GM21447 (cell line): Measurements from ENCODE around the gene UBE2L6.
A peak's percentile ranks its signal among the peaks of the same experiment; 100 is the strongest.
"Not testable (repeated sequence)": the region's sequence is repeated elsewhere in the genome, so short reads cannot be mapped to it uniquely, and the experiment has no call there.

Experiments used
- ATAC-seq: cut with Tn5 transposase; IDR thresholded peaks from one replicate; pipeline ENCODE4 v1.9.1; 2021; ENCODE audit not compliant: unreplicated experiment

Gene UBE2L6

DNA sequence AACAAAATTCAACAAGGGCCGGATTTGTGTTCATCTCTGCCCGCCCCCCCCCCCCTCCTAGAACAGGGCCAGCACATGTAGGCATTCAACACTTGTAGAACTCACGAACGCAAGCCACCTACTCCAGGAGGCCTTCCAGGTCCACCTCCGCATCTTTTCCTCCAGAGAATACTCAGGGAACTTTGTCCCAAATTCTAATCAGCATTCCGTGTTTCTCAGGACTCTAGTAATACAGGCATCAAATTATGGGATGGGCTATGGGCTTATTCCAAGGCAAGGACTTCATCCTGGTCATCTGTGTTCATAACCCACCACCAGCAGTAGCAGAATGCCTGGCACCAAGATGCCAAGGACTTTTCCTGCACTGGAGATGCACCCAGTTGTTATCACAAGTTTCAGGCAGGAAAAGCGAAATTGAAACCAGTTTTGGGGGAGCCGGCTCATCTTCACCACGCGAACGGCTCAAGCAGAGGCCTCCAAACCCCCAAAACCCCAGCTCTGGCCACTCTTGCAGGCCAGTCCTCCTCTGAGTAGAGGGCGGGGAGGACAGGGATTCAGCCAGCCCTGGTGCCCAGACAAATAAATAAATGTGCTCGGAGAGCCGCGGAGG is 462 bp downstream of the UBE2L6 start:
- peak; percentile 10 for ATAC-seq

DNA sequence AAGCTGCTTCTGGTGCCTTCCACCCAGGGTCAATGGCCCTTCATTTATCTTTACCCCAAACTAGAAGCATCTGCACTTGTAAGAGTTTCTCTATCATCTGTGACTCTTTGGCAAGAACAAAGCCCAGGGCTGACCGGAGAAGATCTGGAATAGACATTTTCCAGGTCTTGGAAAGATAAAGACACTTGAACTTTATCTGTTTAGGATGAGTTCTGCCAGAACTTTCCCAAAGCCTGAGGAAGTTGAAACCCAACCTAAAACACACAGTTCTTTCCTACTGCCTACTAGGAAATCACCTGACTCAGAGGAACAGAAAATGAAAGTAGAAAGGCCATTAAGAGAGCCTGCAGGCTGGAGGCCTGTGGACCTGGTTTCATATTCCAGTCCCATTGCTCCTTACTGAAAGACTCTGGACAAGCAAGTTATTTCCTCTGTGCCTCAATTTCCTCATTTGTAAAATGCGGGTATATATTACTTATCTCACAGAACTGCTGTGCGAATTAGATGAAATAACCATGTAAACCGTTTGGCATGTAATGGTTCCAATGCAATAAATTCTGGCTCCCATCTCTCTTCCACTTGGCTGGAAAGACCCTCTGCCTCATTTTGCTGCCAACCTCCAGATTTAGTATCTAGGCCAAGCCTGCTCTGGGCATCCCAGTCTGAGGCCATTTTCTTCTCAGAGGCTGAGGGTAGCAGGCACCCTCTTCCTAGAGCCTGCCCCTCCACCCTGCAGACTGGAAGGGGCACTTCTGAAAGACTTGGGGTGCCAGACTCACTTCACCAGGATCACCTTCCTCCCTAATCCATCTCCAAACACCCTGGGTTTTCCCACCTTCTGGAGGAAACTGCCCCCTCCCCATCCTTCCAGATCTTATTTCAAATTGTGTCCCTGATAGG is 1.2 kb downstream of the UBE2L6 start:
- ATAC-seq = peak; percentile 65

DNA sequence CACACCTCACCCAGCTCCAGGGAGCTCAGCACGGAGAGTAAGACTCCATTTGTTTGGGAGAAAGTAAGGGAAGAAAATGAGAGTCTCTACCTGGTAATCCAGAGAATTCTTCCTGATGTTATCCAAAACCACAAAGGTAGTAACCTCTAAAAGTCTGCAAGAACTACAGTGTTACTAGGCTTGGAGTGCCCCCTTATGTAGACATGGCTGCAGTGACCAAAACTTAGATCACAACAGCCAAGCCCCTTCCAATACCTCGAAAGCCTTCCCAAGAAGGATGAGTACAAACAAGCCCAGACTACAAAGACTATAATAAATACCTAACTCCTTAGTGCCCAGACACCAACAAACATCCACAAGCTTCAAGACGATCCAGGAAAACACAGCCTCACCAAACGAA is 4.9 kb downstream of the UBE2L6 start:
- ATAC-seq = no peak

DNA sequence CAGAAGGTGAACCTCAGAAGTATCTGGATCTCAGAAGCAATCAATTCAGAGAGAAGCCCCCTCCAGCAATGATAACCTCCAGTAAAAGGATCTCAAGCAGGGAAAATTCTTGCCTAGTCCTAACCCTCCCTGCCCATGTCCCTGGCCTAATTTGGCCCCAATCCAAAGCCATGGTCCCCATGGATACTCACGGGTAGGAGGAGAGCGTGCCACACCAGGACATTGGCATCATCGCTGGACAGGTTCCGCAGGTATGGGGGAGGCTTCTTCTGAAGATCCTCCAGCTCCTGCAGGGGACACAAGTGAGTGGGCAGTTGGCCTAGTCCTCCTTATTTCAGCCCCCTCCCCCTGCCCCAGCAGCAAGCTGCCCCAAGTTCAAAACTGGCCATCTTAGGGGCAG is 7.3 kb downstream of the UBE2L6 start:
- no peak for ATAC-seq

DNA sequence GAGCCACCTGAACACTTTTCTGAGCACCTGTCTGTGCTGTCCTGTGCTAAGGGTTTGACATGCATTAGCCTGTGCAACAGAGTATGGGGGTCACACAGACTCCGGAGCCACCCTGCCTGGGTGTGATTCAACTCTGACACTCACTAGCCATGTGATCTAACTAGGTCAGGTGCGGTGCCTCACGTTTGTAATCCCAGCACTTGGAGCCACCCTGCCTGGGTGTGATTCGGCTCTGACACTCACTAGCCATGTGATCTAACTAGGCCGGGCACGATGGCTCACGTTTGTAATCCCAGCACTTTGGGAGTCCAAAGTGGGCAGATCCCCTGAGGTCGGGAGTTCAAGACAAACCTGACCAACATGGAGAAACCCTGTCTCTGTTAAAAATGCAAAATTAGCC is 11.4 kb downstream of the UBE2L6 start:
- no peak for ATAC-seq

DNA sequence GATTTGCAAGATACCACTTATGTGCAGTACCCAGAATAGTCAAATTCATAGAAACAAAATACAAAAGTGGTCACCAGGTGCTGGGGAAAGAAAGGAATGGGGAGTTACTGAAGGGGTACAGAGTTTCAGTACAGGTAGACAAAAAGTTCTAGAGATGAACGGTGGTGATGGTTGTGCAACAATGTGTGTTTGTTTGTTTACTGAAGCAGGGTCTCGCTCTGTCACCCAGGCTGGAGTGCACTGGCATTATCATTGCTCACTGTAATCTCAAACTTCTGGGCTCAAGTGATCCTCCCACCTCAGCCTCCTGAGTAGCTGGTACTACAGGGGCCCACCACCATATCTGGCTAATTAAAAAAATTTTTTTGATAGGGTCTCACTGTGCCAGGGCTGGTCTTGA is 12.1 kb downstream of the UBE2L6 start:
- ATAC-seq = no peak

DNA sequence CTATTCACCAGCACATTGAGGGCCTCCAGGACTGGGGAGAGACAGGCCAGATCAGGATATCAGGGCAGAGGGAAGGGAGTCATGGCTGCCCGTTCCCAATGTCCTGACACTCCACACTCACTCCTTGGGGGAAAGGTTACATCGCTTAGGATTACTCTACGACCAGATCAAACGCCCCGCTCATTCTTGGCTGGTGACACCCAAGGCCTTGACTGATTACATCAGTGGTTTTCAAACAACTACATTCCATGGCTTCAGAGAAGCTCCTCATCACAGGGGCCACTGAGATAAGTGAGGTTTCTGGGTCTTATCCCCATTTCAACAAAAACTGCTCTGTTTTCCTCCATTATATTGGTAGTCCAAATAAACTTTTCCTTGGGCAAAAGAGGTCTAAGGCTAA is 15.0 kb downstream of the UBE2L6 start:
- no peak for ATAC-seq

DNA sequence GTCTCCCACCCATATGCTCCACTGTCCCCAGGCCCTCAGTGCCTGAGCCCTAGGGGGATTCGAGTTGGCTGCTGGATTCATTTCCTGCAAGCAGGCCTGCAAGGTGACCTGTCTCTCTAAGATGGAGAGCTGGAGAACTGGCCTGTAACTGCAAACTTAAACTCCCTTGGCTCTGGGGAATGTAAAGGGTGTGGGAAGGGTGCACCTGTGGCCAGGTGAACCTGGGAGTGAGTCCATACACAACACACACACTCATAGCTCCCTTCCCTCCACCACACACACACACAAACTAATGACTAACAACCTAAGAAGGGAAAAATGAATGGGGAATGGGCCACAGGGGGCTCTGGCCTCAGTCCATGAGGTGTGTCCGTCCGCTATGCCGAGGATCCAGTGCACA is 15.5 kb downstream of the UBE2L6 start:
- ATAC-seq = no peak

DNA sequence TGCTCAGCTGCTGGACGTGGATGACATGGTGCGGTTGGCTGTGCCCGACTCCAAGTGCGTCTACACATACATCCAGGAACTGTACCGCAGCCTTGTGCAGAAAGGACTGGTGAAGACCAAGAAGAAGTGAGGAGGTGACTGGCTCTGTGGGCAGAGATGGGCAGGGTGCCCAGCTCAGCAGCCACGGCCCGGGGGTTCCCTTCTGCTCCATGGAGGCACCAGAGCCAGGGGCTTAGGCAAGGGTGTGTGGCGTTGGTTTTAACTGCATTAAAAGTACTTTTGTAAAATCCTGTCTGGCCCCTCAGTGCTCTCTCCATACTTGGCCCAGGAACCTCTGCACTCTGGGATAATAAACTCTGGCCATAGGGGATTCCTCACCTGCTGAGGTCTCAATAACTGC is 17.5 kb downstream of the UBE2L6 start:
- ATAC-seq = no peak

DNA sequence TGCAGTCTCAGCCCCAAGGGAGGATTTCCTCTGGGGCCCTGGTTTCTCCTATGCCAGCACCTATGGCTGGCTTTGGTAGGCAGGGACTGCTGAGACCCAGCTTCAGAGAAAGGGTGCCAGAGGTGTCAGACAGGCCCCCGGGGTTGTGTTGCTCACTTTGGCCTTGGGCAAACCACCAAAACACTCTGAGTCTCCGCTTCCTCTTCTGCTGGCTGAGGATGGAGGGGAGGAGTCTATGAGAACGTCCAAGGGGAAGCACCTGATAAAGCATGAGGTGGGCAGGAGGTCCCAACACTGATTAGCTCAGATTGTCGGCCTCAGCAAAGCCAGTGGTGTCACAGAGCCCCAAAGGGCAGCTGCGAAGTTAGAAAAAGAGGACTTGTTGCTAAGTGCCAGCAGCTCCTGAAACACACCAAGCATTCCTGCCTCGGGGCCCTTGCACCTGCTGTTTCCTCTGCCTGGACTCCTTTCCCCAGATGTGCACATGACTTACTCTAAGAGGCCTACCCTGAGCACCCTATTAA is 19.6 kb downstream of the UBE2L6 start:
- ATAC-seq = peak; percentile 92

DNA sequence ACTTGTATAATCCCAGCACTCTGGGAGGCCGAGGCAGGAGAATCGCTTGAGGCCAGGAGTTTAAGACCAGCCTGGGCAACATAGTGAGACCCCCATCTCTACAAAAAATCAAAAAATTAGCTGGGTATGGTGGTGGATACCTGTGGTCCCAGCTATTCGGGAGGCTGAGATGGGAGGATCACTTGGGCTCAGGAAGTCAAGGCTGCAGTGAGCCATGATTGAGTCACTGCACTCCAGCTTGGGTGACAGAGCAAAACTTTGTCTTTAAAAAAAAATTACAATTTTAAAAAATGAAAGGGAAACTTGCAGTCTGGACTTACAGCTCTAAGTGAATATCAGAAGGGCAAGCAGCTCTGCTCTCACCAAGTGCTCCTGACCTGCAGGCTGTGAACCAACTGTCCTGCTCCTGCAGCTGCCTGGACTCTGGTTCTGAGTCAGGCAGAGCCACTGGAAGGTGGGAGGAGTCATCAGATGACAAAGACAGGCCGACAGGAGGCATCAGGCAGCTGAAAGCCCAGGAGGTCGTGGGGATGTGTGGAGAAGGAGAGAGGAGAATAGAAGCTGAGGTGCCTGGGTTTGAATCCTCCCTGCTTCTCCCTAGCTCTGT is 20.5 kb downstream of the UBE2L6 start:
- ATAC-seq = peak; percentile 45

DNA sequence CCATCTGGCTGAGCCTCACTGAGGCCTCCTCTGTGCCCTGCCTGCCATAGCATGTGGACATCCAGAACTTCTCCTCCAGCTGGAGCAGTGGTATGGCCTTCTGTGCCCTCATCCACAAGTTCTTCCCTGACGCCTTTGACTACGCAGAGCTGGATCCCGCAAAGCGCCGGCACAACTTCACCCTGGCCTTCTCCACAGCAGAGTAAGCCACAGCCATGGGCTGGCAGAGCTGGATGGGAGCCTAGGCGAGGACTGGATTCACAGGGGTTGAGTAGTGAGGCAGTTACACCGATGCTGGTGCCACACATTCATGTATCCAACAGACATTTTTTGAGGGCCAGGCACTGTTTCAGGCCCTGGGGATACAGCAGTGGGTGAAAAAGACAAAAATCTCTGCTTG is 21.0 kb downstream of the UBE2L6 start:
- ATAC-seq = no peak

DNA sequence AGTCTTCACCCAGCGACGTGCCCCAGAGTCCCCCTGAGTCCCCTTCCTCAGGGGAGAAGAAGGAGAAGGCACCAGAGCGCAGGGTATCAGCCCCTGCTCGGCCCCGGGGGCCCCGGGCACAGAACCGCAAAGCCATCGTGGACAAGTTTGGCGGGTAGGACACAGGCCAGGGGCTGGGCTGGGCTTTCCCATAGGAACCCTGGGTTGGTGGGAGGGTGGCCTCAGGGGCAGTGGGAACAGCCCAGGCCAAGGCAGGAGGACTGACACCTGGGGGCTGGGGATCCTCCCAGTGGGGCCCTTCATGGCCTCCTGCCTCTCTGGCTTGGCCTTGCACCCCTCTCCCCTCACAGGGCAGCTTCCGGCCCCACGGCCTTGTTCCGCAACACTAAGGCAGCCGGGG is 21.6 kb downstream of the UBE2L6 start:
- ATAC-seq = no peak

DNA sequence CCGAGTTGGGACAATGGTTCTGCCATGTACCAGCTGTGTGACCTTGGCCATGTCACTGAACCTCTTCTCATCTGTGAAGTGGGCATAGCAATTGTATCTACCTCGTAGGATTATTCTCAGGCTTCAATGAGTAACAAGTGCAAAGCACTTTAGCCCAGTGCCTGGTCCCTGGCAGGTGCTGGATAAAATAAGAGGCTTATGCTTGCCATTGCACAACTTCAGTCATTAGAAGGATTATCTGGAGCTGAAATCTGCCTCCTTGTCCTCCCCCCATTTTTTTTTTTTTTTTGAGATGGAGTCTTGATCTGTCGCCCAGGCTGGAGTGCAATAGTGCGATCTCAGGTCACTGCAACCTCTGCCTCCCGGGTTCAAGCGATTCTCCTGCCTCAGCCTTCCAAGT is 22.9 kb downstream of the UBE2L6 start:
- ATAC-seq = no peak

DNA sequence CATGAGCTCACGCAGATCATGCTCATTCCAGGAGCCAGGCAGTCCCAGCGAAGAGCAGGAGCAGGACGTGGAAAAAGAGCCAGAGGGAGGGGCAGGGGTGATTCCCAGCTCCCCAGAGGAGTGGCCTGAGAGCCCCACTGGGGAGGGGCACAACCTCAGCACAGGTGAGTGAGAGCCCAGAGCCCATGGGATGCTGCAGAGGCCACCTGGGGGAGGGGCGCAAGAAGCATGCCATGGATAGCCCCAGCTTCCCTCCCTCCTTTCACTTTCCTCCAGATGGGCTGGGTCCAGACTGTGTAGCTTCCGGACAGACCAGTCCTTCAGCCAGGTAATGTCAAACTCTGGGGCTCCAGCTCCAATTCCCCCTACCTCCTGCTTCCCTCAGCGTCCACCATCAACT is 23.9 kb downstream of the UBE2L6 start:
- ATAC-seq = no peak

DNA sequence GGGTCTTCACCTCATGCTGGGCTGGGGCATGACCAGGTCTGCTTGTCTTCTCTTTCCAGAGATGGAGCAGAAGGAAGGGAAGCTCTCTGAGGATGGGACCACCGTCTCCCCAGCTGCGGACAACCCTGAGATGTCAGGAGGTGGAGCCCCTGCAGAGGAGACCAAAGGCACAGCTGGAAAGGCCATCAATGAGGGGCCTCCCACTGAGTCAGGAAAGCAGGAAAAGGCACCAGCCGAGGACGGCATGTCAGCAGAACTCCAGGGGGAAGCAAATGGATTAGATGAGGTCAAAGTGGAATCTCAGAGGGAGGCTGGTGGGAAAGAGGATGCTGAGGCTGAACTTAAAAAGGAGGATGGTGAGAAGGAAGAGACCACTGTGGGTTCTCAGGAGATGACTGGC is 24.9 kb downstream of the UBE2L6 start:
- no peak for ATAC-seq

DNA sequence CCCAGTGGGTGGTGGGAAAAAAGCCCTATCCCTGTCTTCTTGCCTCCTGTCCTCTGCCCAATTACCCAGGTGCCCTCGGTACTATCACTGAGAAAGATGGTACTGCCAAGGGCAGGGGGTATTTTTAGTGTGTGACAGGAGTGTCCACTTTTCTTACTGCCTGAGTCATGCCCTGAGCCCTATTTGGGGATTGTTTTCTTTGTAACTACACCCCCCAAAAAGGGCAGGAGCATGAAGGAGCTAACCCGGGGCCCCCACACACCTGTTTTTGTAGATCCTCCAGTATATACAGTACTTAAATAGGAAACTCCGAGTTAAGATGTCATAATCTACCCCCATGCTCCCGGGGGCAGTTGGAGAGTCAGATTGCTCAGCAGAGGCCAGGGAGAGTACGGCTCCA is 26.3 kb downstream of the UBE2L6 start:
- ATAC-seq = no peak

DNA sequence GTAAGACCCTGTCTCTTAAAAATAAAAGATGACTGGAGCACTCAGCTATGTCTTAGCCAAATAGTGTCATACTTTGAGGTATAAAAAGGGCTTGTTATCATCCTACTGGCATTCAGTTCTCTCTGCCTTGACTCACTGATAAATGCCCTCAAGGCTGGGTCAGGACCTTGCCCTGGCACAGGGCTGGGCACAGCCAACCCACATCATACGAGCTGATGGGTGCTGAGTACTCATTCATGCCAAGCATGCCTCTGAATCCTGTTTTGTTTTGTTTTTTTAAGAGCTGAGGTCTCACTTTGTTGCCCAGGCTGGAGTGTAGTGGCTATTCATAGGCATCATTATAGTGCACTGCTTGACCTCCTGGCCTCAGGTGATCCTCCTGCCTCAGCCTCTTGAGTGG is 28.1 kb downstream of the UBE2L6 start:
- ATAC-seq = no peak

DNA sequence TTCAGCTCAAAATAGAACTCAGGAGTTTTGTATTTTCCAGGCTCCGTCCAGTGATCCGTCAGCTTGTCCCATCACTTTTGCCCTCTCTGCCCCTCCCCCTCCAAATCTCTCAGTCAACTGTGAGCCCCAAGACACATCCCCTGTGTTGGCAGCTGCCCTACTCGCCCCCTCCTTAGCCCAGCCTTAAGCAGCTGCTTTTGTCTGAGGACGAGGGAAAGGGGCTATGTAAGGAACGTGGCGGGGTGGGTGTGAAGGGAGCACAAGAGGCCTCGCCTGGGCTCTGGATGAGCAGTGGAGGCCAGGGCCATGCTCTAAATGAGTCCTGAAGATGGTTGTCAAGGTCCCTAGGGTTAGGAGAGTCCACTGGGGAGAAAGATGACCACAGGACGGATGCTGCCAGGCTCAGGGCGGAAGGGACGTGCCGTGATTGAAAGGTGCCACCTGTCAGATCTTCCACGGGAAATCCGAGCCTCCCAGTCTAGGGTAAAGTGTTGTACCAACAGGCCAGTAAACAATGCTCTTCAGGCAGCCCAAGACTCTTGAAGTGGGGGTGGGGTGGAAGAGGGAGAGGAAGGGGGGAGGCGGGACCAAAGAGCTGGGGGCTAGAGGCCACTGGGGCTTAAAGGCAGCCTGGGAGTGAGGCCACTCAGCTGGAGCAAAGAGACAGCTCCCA is 30.4 kb downstream of the UBE2L6 start, which contains the start of gene SMTNL1:
Gene SMTNL1, plus strand, starts transcription at position 649 of the 673 bp plus-strand sequence. CDS start 5,048 bp downstream, outside the sequence.
- ATAC-seq = no peak

DNA sequence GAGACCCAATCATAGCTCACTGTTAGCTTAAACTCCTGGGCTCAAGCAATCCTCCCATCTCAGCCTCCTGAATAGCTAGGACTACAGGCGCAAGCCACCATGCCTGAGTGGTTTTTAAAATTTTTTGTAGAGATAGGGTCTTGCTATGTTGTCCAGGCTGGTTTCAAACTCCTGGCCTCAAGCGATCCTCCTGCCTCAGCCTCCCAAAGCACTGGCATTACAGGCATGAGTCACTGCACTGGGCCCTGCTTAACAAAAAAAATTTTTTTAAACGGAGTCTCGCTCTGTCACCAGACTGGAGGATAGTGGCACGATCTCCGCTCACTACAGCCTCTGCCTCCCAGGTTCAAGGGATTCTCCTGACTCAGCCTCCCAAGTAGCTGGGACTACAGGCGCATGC is 33.0 kb downstream of the UBE2L6 start:
- not testable (repeated sequence) for ATAC-seq
